SU-DHL-6 (cell line): Measurements from ENCODE around the gene TP53BP2.

ENCODE experiments used
- EZH2phosphoT487 ChIP-seq: fragments of 200-600 bp; sonication (generic), shearing (Covaris generic); conservative IDR thresholded peaks from 2 replicates; pipeline ENCODE4 v1.6.1; 2018; ENCODE audit warnings: mild to moderate bottlenecking, antibody characterized with exemption, low read length, moderate library complexity, mixed read lengths
- TF ChIP-seq, protein P1 (sequence below): fragments of 200-600 bp; sonication (generic); IDR thresholded peaks from one replicate; pipeline ENCODE4 v1.5.1; 2017; ENCODE audit warnings: antibody characterized with exemption, mild to moderate bottlenecking, low read length, moderate library complexity; ENCODE audit not compliant: insufficient read depth, poor library complexity, severe bottlenecking

DNA sequence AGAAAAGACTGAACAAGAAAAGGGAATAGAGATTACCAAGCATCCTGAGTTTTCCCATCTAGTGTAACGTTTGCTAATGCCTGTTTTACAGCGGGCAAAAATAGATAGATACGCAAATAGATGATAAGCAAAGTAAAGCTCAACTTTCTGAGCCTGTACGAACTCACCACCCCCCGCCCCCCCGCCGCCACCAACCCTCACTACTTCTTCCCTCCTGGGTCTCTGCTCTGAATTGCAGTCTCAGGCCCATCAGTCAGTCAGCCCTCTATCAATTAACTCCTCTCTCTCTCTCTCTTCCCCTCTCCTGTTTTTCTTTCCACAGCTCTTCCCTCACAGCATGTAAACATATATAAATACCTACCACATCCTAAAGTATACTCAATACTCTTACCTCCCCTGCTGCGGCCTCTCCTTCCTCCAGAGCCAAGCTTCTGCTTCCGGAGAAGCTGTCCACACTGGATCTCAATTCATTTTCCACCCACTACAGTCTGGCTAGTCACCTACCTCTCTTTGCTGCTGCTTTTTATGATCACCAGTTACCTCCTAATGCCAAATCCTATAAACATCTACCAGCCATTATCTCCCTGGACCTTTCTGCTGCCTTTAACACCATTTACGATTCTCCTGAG is 68.8 kb downstream of the TP53BP2 start:
- TF ChIP-seq, protein P1, sequence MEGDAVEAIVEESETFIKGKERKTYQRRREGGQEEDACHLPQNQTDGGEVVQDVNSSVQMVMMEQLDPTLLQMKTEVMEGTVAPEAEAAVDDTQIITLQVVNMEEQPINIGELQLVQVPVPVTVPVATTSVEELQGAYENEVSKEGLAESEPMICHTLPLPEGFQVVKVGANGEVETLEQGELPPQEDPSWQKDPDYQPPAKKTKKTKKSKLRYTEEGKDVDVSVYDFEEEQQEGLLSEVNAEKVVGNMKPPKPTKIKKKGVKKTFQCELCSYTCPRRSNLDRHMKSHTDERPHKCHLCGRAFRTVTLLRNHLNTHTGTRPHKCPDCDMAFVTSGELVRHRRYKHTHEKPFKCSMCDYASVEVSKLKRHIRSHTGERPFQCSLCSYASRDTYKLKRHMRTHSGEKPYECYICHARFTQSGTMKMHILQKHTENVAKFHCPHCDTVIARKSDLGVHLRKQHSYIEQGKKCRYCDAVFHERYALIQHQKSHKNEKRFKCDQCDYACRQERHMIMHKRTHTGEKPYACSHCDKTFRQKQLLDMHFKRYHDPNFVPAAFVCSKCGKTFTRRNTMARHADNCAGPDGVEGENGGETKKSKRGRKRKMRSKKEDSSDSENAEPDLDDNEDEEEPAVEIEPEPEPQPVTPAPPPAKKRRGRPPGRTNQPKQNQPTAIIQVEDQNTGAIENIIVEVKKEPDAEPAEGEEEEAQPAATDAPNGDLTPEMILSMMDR, result no peak
- no peak for TF ChIP-seq EZH2phosphoT487
